IMR-90 (cell line): Measurements from ENCODE around the gene SPI1. TPM values are rescaled to one million over a fixed set of nuclear protein-coding genes. Genes with fewer than 3 reads are reported as not detected.

Experiments
- ATAC-seq: fragments of 200-7000 bp; cut with Tn5 transposase; 2 replicates; pipeline ENCODE4 v1.9.1; 2020; ENCODE audit warnings: low read depth, mild to moderate bottlenecking, moderate library complexity
- BruUV-seq: library from RNA; stranded (reverse); fragments of 400-500 nt; replicated peaks from 2 replicates; lab custom pipeline; 2021; lab: Mats Ljungman, UMichigan
- CTCF ChIA-PET: fragments of 300-600 bp; formaldehyde crosslinking; extraction: SDS; loops from one replicate; lab custom pipeline; 2021; ENCODE audit warnings: antibody characterized with exemption; lab: Yijun Ruan, JAX
- POLR2A ChIA-PET: fragments of 300-600 bp; sonication (Branson Sonifier 250); formaldehyde crosslinking; loops from one replicate; lab custom pipeline; 2022; ENCODE audit warnings: antibody characterized with exemption; ENCODE audit not compliant: unreplicated experiment; lab: Charles Lee
- DNase-seq: peaks from one replicate; pipeline ENCODE4 v3.0.0; 2013
- H2AFZ ChIP-seq: replicated peaks from 2 replicates; pipeline ENCODE3; 2013; ENCODE audit warnings: low read length, mild to moderate bottlenecking; ENCODE audit not compliant: poor library complexity
- H2AK5ac ChIP-seq: 2 replicates; pipeline ENCODE4 v1.6.1; 2013; ENCODE audit warnings: low read depth, low read length, inconsistent platforms
- H2AK9ac ChIP-seq: replicated peaks from 2 replicates; pipeline ENCODE3; 2013; ENCODE audit warnings: mild to moderate bottlenecking, low read depth, low read length, moderate library complexity; ENCODE audit not compliant: poor library complexity
- H2BK120ac ChIP-seq: 2 replicates; pipeline ENCODE4 v1.6.1; 2013; ENCODE audit warnings: low read depth, low read length, inconsistent platforms
- H2BK15ac ChIP-seq: 3 replicates; pipeline ENCODE4 v1.6.1; 2013; ENCODE audit warnings: low read depth, low read length, inconsistent platforms
- H2BK20ac ChIP-seq: 2 replicates; pipeline ENCODE4 v1.6.1; 2013; ENCODE audit warnings: low read depth, mild to moderate bottlenecking, inconsistent platforms, low read length, moderate library complexity
- H2BK5ac ChIP-seq: 2 replicates; pipeline ENCODE4 v1.6.1; 2013; ENCODE audit warnings: mild to moderate bottlenecking, low read depth, low read length, inconsistent platforms; ENCODE audit not compliant: poor library complexity, severe bottlenecking
- H3K14ac ChIP-seq: replicated peaks from 2 replicates; pipeline ENCODE4 v1.6.1; 2013; ENCODE audit warnings: low read depth, low read length, inconsistent platforms
- H3K18ac ChIP-seq: 2 replicates; pipeline ENCODE4 v1.6.1; 2013; ENCODE audit warnings: low read depth, low read length, control low read depth
- H3K23ac ChIP-seq: 2 replicates; pipeline ENCODE4 v1.6.1; 2013; ENCODE audit warnings: low read depth, low read length, inconsistent platforms
- H3K27ac ChIP-seq: 2 replicates; pipeline ENCODE4 v1.5.1; 2013; ENCODE audit warnings: mild to moderate bottlenecking, control low read depth, low read length; ENCODE audit not compliant: insufficient read depth
- H3K27me3 ChIP-seq: 2 replicates; pipeline ENCODE4 v1.6.1; 2013; ENCODE audit warnings: low read length; ENCODE audit not compliant: control insufficient read depth, insufficient read depth
- H3K36me3 ChIP-seq: 2 replicates; pipeline ENCODE4 v1.6.1; 2013; ENCODE audit warnings: low read length, mixed read lengths; ENCODE audit not compliant: control insufficient read depth, insufficient read depth
- H3K4ac ChIP-seq: 2 replicates; pipeline ENCODE4 v1.6.1; 2013; ENCODE audit warnings: low read depth, low read length, inconsistent platforms
- H3K4me1 ChIP-seq: 2 replicates; pipeline ENCODE4 v1.6.1; 2013; ENCODE audit warnings: low read length, mixed read lengths; ENCODE audit not compliant: control insufficient read depth, insufficient read depth
- H3K4me2 ChIP-seq: 2 replicates; pipeline ENCODE4 v1.6.1; 2013; ENCODE audit warnings: low read depth, mild to moderate bottlenecking, control low read depth, low read length, moderate library complexity
- H3K4me3 ChIP-seq: 2 replicates; pipeline ENCODE4 v1.5.1; 2013; ENCODE audit warnings: low read depth, mild to moderate bottlenecking, control low read depth, low read length, moderate library complexity; ENCODE audit not compliant: insufficient read depth
- H3K56ac ChIP-seq: 2 replicates; pipeline ENCODE4 v1.6.1; 2013; ENCODE audit warnings: low read length, inconsistent platforms; ENCODE audit not compliant: insufficient read depth; ENCODE audit errors: extremely low read depth
- H3K79me1 ChIP-seq, 2 experiments: 2 replicates each; pipeline ENCODE4 v1.6.1; 2013; ENCODE audit warnings: low read length in 2 of 2, inconsistent platforms in 1 of 2, low read depth in 1 of 2
- H3K9ac ChIP-seq: 2 replicates; pipeline ENCODE4 v1.6.1; 2013; ENCODE audit warnings: low read depth, low read length, control low read depth
- H3K9me1 ChIP-seq: 2 replicates; pipeline ENCODE4 v1.6.1; 2013; ENCODE audit warnings: low read length, inconsistent platforms; ENCODE audit not compliant: insufficient read depth
- H3K9me3 ChIP-seq: 2 replicates; pipeline ENCODE4 v1.6.1; 2013; ENCODE audit warnings: low read length; ENCODE audit not compliant: control insufficient read depth, insufficient read depth
- H4K20me1 ChIP-seq: 2 replicates; pipeline ENCODE4 v1.6.1; 2013; ENCODE audit warnings: low read length, inconsistent platforms; ENCODE audit not compliant: insufficient read depth
- H4K5ac ChIP-seq: 2 replicates; pipeline ENCODE4 v1.6.1; 2013; ENCODE audit warnings: mild to moderate bottlenecking, low read depth, low read length, control low read depth
- H4K8ac ChIP-seq, 2 experiments: 2 replicates each; pipeline ENCODE4 v1.6.1; 2013; ENCODE audit warnings: low read depth in 2 of 2, low read length in 2 of 2, control low read depth in 1 of 2, inconsistent platforms in 1 of 2
- H4K91ac ChIP-seq: 2 replicates; pipeline ENCODE4 v1.6.1; 2013; ENCODE audit warnings: low read depth, low read length, inconsistent platforms; ENCODE audit not compliant: insufficient read depth
- BHLHE40 ChIP-seq: fragments of 150-350 bp; IDR thresholded peaks from 2 replicates; pipeline ENCODE4 v1.6.1; 2016; ENCODE audit warnings: mild to moderate bottlenecking, low read depth, low read length
- CEBPB ChIP-seq: IDR thresholded peaks from 2 replicates; pipeline ENCODE4 v1.6.1; 2012; ENCODE audit warnings: low read depth, low read length, improper control_type of control experiment
- CTCF ChIP-seq: conservative IDR thresholded peaks from 2 replicates; pipeline ENCODE4 v1.5.1; 2012; ENCODE audit warnings: mild to moderate bottlenecking, low read depth, low read length, improper control_type of control experiment
- ELK1 ChIP-seq: fragments of 150-350 bp; IDR thresholded peaks from 2 replicates; pipeline ENCODE4 v1.6.1; 2016; ENCODE audit warnings: low read depth, mild to moderate bottlenecking, low read length, moderate library complexity, borderline replicate concordance
- FOS ChIP-seq: fragments of 150-350 bp; IDR thresholded peaks from 2 replicates; pipeline ENCODE4 v1.6.1; 2016; ENCODE audit warnings: low read depth, low read length
- MAZ ChIP-seq: IDR thresholded peaks from 2 replicates; pipeline ENCODE4 v1.6.1; 2012; ENCODE audit warnings: low read depth, mild to moderate bottlenecking, low read length, improper control_type of control experiment, moderate library complexity, borderline replicate concordance
- MXI1 ChIP-seq: IDR thresholded peaks from 2 replicates; pipeline ENCODE4 v1.6.1; 2012; ENCODE audit warnings: low read depth, mild to moderate bottlenecking, low read length, moderate library complexity, borderline replicate concordance
- POLR2A ChIP-seq: IDR thresholded peaks from 2 replicates; pipeline ENCODE4 v1.6.1; 2012; ENCODE audit warnings: mild to moderate bottlenecking, low read depth, low read length
- RAD21 ChIP-seq: IDR thresholded peaks from 2 replicates; pipeline ENCODE4 v1.6.1; 2012; ENCODE audit warnings: low read length, improper control_type of control experiment
- RCOR1 ChIP-seq: IDR thresholded peaks from 2 replicates; pipeline ENCODE4 v1.6.1; 2012; ENCODE audit warnings: mild to moderate bottlenecking, low read length, improper control_type of control experiment; ENCODE audit not compliant: insufficient replicate concordance
- SMC3 ChIP-seq: fragments of 150-350 bp; IDR thresholded peaks from 2 replicates; pipeline ENCODE4 v1.6.1; 2016; ENCODE audit warnings: low read depth, mild to moderate bottlenecking, antibody characterized with exemption, low read length, moderate library complexity
- WGBS, 2 experiments: methylation state at CpG; one replicate each; pipeline versions ENCODE4 v1.1.5 to v1.1.7; 2013; ENCODE audit warnings: missing lambda C conversion rate in 2 of 2; ENCODE audit not compliant: insufficient read length in 1 of 2; ENCODE audit errors: extremely low coverage in 2 of 2; 5-methylcytosine and 5-hydroxymethylcytosine counted together
- dilution Hi-C: fragments of 300-500 bp; cut with HindIII; formaldehyde crosslinking; loops from one replicate; pipeline ENCODE4 v1.14.3; 2018; ENCODE audit warnings: low sequenced_read_pairs; ENCODE audit not compliant: unreplicated experiment
- in situ Hi-C: fragments of 300-500 bp; cut with MboI; formaldehyde crosslinking; loops from 3 replicates; pipeline ENCODE4 v1.14.3; 2019; ENCODE audit warnings: low sequenced_read_pairs, inconsistent platforms, mixed read lengths
- intact Hi-C: fragments of 100-400 bp; cut with micrococcal nuclease; formaldehyde crosslinking; loops from 2 replicates; pipeline ENCODE4 v1.10.0; 2022
- polyA plus RNA-seq, 3 experiments: library from polyadenylated mRNA; depleted of rRNA; stranded (reverse); fragments of >200 nt; gene quantifications; 2 replicates each; pipeline ENCODE4 v1.2.3, GENCODE V29; 2012; ENCODE audit warnings: low replicate concordance in 1 of 3
- total RNA-seq: library from RNA; depleted of rRNA; stranded (reverse); fragments of >200 nt; gene quantifications from 2 replicates; pipeline ENCODE4 v1.2.3, GENCODE V29; 2012

SPI1 gene
- total and polyA plus RNA-seq, 2 of the 4 experiments (the other 2 are of a cell fraction), result not detected

- H3K23ac ChIP-seq, result no peak overlapping the region
- H2AFZ ChIP-seq, result peak overlapping the region; percentile 87
- no peak overlapping the region for H3K9ac ChIP-seq
- TF ChIP-seq CEBPB, result no peak
- TF ChIP-seq RAD21, result peak; percentile 76
- no peak for TF ChIP-seq BHLHE40
- TF ChIP-seq SMC3, result peak; percentile 94
- no peak for TF ChIP-seq MXI1
- TF ChIP-seq CTCF, result peak; percentile 88
- no peak for TF ChIP-seq RCOR1
- TF ChIP-seq ELK1, result no peak
- TF ChIP-seq MAZ, result no peak; the same call in 1 of the 2 replicates
- TF ChIP-seq FOS, result no peak
- no peak for TF ChIP-seq POLR2A
- peaks cover 4% of the 10 kb centered on the region for H3K27me3 ChIP-seq
- no peak overlapping the region for H3K56ac ChIP-seq
- H2BK15ac ChIP-seq, result no peak overlapping the region
- H4K20me1 ChIP-seq, result no peaks in the 10 kb centered on the region; the same call in 1 of the 2 replicates
- no peak overlapping the region for H4K91ac ChIP-seq
- H2AK5ac ChIP-seq, result peak overlapping the region; percentile 68; the same call in 1 of the 2 replicates
- no TSS peak for BruUV-seq
- no peaks in the 10 kb centered on the region for H3K79me1 ChIP-seq
- in situ Hi-C loops, result loop anchor here (25.0 kb wide), 1 partner anchor 487 kb away; no protein-coding TSS in a partner anchor
- no peak overlapping the region for H3K27ac ChIP-seq
- H3K18ac ChIP-seq, result no peak overlapping the region
- CTCF ChIA-PET, result interaction anchor here (0.6 to 1.9 kb wide), 11 partner anchors 10 to 243 kb away, joined by 3 to 6 read pairs (median 3); no protein-coding TSS in a partner anchor
- ATAC-seq, result peak; percentile 98
- 40% methylated on average over 9 of the region's 19 CpGs; no CpG with 5 or more reads in 1 of the 2 experiments for WGBS, 2 experiments
- peak overlapping the region in 1 of 2 experiments; percentile 11; a peak in 2 of 4 replicates for H4K8ac ChIP-seq
- dilution Hi-C loops, result no loop called here
- H3K9me1 ChIP-seq, result peaks cover 9% of the 10 kb centered on the region
- H3K9me3 ChIP-seq, result no peaks in the 10 kb centered on the region
- no peak overlapping the region for H3K4me2 ChIP-seq
- H3K4ac ChIP-seq, result no peak overlapping the region
- POLR2A ChIA-PET, result no interaction called here
- H2AK9ac ChIP-seq, result peak overlapping the region; percentile 83
- no peak overlapping the region for H2BK5ac ChIP-seq
- peak; percentile 62 for DNase-seq
- H3K14ac ChIP-seq, result no peak overlapping the region
- peaks cover 5% of the 10 kb centered on the region for H3K4me1 ChIP-seq
- no peak overlapping the region for H2BK20ac ChIP-seq
- intact Hi-C loops, result loop anchor here (1.0 kb wide), 3 partner anchors 34 to 243 kb away; partner anchors contain the start of gene SLC39A13
- H3K36me3 ChIP-seq, result no peaks in the 10 kb centered on the region
- H2BK120ac ChIP-seq, result no peak overlapping the region
- H4K5ac ChIP-seq, result no peak overlapping the region
- H3K4me3 ChIP-seq, result no peak overlapping the region
Observed at GRCh38 chr11:47373876-47374719, 4.2 kb downstream of the SPI1 start.
